GM18511 (cell line): ENCODE results near the gene MRPL2.
A peak's percentile ranks its signal among the peaks of the same experiment; 100 is the strongest.

ENCODE experiments used
- ATAC-seq: cut with Tn5 transposase; IDR thresholded peaks from one replicate; pipeline ENCODE4 v1.9.1; 2021; ENCODE audit warnings: mild to moderate bottlenecking, moderate library complexity; ENCODE audit not compliant: unreplicated experiment

Gene MRPL2

GRCh38 chr6:43021270-43022047, 37.8 kb downstream of the MRPL2 start, which contains the start of gene RRP36:
Gene RRP36, plus strand, starts transcription at chr6:43021623. Its CDS starts 32 bp downstream, at chr6:43021655.
- ATAC-seq: peak; percentile 83

GRCh38 chr6:43020847-43021246, 38.4 kb downstream of the MRPL2 start:
- ATAC-seq: no peak

GRCh38 chr6:43020052-43020705, 39.1 kb downstream of the MRPL2 start:
- ATAC-seq: no peak

GRCh38 chr6:43019152-43019551, 40.1 kb downstream of the MRPL2 start:
- no peak for ATAC-seq

GRCh38 chr6:43016943-43017334, 42.3 kb downstream of the MRPL2 start:
- ATAC-seq: no peak

GRCh38 chr6:43016176-43016942, 42.9 kb downstream of the MRPL2 start:
- ATAC-seq: no peak

GRCh38 chr6:43014434-43014909, 44.8 kb downstream of the MRPL2 start:
- ATAC-seq: no peak

GRCh38 chr6:43013843-43014433, 45.3 kb downstream of the MRPL2 start, which contains the start of the genes KLHDC3 and MEA1:
Gene KLHDC3, plus strand, starts transcription at chr6:43014249. Its CDS starts 2,944 bp downstream, at chr6:43017193.
Gene MEA1, minus strand, starts transcription at chr6:43013946. Its CDS starts 133 bp downstream, at chr6:43013813.
- ATAC-seq: peak; percentile 97

- peak; percentile 23 for ATAC-seq
Observed at GRCh38 chr6:43013097-43013842, 46.0 kb downstream of the MRPL2 start.

GRCh38 chr6:43012364-43012763, 46.9 kb downstream of the MRPL2 start:
- ATAC-seq: no peak

- no peak for ATAC-seq
Observed at GRCh38 chr6:43011207-43011606, 48.0 kb downstream of the MRPL2 start.

GRCh38 chr6:43009124-43009523, 50.1 kb downstream of the MRPL2 start:
- ATAC-seq: no peak

GRCh38 chr6:43007126-43007525, 52.1 kb downstream of the MRPL2 start:
- no peak for ATAC-seq

GRCh38 chr6:43006251-43006650, 53.0 kb downstream of the MRPL2 start:
- no peak for ATAC-seq

- no peak for ATAC-seq
Observed at GRCh38 chr6:43005844-43006243, 53.4 kb downstream of the MRPL2 start.
